ENCODE data around the gene LBHD1. TPM values are rescaled to one million over a fixed set of nuclear protein-coding genes. Genes with fewer than 3 reads are reported as not detected.

The LBHD1 gene
- total RNA-seq: 10 to 100 TPM; 21.3 to 24.6 TPM

DNA sequence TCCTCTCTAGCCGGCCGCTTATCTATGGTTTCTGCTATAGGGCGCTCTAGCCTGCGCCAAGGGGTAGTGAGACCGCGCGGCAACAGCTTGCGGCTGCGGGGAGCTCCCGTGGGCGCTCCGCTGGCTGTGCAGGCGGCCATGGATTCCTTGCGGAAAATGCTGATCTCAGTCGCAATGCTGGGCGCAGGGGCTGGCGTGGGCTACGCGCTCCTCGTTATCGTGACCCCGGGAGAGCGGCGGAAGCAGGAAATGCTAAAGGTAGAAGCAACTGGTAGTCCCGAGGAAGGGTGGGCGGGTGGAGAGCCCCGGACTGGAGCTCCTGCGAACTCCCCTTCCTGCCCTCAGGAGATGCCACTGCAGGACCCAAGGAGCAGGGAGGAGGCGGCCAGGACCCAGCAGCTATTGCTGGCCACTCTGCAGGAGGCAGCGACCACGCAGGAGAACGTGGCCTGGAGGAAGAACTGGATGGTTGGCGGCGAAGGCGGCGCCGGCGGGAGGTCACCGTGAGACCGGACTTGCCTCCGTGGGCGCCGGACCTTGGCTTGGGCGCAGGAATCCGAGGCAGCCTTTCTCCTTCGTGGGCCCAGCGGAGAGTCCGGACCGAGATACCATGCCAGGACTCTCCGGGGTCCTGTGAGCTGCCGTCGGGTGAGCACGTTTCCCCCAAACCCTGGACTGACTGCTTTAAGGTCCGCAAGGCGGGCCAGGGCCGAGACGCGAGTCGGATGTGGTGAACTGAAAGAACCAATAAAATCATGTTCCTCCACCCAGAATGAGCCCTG is at the start of gene LBHD1, which contains the start of gene UQCC3:
Gene LBHD1 (minus strand): TSS at position 660 of the 782 bp plus-strand sequence. CDS start 2,236 bp downstream, outside the sequence.
Gene UQCC3 (plus strand): TSS at position 66 of the 782 bp plus-strand sequence. CDS start 73 bp downstream, at position 139.
- POLR2A ChIA-PET: interaction anchor here (0.6 to 2.5 kb wide), 20 partner anchors 8 to 209 kb away, joined by 3 to 29 read pairs (median 6); partner anchors contain the start of genes GANAB, HNRNPUL2, INTS5 and MTA2
- CTCF ChIA-PET: interaction anchor here (0.6 to 1.7 kb wide), 11 partner anchors 8 to 231 kb away, joined by 3 to 8 read pairs (median 3); partner anchors contain the start of genes B3GAT3 and TMEM179B

DNA sequence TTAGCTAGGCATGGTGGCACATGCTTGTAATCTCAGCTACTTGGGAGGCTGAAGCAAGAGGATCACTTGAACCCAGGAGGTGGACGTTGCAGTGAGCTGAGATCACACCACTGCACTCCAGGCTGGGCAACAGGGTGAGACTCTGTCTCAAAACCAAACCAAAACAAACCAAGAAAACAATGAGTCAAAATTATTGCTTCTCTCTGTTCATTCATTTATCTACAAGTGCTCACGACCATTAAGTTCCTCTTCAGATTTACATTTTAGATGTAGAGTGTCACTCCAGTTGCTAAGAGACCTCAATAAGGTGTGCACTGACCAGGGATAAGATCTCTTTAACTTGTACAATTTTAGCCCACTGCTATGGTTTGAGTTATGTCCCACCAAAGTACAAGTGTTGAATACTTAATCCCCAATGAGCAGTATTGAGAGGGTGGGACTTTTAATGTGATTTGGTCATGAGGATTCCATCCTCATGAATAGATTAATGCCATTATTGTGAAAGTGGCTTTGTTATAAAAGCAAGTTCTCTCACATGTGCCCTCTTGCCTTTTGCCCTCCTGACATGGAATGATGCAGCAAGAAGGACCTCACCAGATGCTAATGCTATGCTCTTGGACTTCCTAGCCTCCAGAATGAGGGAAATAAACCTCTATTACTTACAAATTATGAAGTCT is 47.4 kb upstream of the LBHD1 start:
- CTCF ChIA-PET: no interaction called here

DNA sequence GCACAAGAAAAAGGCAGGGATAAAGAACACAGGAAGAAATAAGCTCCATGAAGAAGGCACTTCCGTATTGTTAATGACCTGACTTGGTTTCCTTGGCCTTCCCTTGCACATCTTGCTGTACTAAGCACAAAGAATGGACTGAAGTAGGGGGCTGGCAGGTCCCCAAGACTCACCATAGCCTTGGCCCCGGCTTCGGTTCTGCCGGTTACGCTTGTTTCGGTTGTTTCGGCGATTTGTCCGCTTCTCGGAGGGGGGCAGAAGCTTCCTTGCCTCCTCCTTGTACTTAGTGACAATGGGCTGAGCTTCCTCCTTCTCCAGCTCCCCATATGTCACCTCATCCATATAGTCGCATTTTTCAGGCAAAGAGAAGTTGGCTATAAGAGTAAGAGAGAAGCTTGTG is 44.7 kb upstream of the LBHD1 start:
- POLR2A ChIA-PET: interaction anchor here (0.5 to 0.7 kb wide), 2 partner anchors 44 to 113 kb away, joined by 3 to 6 read pairs; no protein-coding TSS in a partner anchor
- CTCF ChIA-PET: no interaction called here

More for the DNA sequence above, 47.4 kb upstream of the LBHD1 start:
- POLR2A ChIA-PET: no interaction called here

DNA sequence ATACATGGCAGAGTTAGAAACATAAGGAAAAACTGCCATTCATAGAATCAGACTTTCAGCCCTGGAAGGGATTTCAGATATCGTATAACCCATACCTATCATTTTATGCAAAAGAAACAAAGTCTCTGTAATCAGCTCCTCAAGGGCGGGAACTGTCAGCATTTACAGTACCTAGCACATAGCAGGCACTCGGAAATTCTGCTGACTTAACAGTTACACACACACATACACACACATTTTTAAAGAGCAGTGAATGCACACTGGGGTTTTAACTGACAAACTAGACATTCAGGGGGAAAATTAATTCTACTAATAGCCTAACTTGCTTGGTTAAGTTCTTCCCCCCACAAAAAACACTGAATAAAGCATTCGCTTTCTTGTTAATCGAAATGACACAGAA is 44.1 kb upstream of the LBHD1 start:
- POLR2A ChIA-PET: interaction anchor here (0.6 kb wide), 1 partner anchor 123 kb away, joined by 5 read pairs; no protein-coding TSS in a partner anchor
- CTCF ChIA-PET: interaction anchor here (0.6 to 1.0 kb wide), 2 partner anchors 105 to 150 kb away, joined by 3 read pairs; no protein-coding TSS in a partner anchor

DNA sequence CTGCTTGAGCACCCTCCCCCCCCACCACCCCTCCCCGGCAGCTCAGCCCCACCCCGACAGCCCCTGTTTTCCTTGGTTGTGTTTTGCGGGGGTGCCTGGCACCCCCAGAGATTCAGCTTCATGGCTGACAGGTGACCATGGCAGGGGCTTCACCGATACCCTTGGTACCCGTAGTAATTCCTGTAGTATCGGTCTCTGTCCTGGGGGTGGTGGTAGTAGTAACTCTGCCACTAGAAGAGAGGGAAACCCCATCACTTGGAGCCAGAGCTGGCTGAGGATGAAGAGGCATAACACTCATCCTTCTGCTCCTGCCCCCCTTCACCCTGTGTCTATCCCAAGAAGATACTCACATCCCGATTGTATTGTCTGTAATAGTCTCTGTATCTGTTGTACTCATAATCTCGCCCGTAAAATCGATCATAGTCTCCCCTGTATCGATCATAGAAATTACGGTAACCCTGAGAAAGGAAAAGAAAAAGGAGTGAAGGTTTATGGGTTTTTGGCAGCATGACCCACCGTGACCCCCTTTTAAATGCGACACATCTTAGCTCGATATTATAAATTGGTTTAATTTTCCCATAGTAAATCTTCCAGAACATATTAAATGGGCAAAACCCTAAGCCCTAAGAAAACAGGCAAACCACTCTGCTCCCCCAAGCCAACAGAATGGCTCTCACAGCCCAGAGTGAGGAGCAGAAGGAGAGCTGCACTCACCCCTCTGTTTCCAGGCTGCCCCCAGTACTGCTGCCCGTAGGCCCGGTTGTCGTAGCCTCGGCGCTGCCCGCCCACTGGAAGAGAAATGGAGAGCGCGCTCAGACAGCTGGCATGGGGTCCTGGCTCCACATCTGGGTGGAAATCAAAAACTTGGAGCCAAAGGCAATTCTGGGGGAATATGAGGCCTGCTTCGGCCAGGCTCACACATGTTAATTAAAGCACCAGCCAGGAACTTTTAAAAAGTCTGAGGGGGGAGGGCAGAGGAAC is 43.4 kb upstream of the LBHD1 start:
- ChIA-PET POLR2A (interaction anchor here (0.6 kb wide), 1 partner anchor 122 kb away, joined by 5 read pairs; no protein-coding TSS in a partner anchor), CTCF (interaction anchor here (0.6 to 1.0 kb wide), 2 partner anchors 104 to 151 kb away, joined by 3 read pairs; no protein-coding TSS in a partner anchor)

DNA sequence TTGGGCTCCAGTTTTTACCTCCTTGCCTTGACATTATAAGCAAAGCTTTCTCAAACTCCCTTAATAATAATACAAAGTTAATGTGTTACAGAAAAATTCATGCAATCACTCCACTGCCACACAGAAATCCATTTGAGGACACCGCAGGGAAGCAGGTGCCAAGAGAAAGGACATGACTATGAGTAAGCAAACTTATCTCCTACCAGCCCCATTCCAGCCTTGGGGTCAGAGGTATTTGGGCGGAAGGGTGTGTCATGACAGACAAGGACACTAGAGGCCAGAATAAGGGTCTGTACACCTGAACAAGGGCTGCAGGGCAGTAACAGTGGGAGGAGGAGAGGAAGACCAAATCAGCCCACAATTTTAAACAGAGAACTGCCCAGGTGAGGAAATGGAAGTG is 41.3 kb upstream of the LBHD1 start:
- ChIA-PET POLR2A (no interaction called here), CTCF (interaction anchor here (1.1 kb wide), 1 partner anchor 56 kb away, joined by 3 read pairs; no protein-coding TSS in a partner anchor)

DNA sequence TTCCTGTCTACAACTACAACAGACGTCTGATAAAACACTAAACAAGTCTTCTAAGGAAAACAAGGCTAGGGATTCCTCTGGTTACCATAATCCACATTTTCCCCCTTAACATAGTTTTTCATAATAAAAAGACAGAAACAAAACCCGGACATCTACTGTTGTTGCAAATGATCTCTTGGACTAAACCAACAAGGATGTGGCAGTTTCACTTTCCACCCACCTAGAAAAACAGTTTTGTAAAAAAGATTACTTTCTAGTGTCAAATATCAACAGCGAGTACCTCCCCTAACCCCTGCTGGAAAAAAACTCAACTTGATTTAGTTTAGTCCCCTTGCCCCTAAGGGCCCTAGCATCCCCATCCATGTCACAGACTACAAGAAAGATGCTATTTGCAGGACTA is 40.8 kb upstream of the LBHD1 start:
- ChIA-PET POLR2A (no interaction called here), CTCF (interaction anchor here (0.7 kb wide), 1 partner anchor 263 kb away, joined by 3 read pairs; no protein-coding TSS in a partner anchor)

DNA sequence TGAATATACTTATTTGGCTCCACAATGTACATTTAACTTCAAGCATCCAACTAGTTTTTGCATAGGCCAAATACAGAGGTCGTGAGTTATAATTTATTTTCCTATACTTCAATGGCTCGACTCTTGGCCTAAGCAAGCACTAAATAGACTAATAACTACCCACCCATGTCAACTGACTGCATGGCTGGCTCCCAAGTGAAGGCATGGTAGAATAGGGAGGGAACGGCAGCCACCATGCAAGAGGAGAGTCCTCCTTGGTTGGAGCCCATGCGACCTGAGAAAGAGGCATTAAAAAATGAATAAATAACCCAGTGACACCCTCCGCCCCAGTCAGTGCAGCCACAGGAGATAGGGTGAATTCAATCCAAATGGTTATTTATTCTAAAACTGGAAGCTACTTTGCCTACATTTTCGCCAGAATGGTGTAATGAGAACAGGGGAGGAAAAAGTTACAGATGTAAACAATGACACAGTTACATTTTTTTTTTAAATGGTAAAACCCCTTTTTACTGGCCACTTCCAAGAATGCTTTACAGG is 40.3 kb upstream of the LBHD1 start:
- ChIA-PET POLR2A (interaction anchor here (0.6 to 1.2 kb wide), 2 partner anchors 37 to 41 kb away, joined by 4 read pairs; partner anchors contain the start of genes LBHD1 and UQCC3), CTCF (interaction anchor here (0.6 to 0.7 kb wide), 2 partner anchors 264 to 1322 kb away, joined by 3 read pairs; no protein-coding TSS in a partner anchor)

DNA sequence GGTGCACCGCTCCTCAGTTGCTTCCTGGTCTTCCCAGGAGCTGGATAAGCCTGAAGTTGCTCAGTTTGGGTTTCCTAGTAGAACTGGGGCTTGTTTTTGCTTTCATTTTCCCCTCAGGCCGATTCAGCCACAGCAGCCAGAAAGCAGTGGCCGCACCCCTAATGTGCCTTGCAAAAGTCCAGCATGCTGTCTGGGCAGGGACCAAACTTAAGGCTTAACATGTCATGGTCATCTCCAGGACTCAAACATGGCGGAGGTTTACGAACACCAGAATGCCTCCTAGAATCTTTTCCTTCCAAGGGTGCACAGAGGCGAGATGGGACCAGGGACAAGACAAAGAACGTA is 37.9 kb upstream of the LBHD1 start:
- ChIA-PET POLR2A (interaction anchor here (0.6 to 2.2 kb wide), 6 partner anchors 16 to 146 kb away, joined by 3 to 6 read pairs (median 3); partner anchors contain the start of genes C11orf98, CSKMT, MTA2 and NXF1), CTCF (interaction anchor here (1.5 kb wide), 1 partner anchor 17 kb away, joined by 4 read pairs; the partner anchor contains the start of gene HNRNPUL2)

DNA sequence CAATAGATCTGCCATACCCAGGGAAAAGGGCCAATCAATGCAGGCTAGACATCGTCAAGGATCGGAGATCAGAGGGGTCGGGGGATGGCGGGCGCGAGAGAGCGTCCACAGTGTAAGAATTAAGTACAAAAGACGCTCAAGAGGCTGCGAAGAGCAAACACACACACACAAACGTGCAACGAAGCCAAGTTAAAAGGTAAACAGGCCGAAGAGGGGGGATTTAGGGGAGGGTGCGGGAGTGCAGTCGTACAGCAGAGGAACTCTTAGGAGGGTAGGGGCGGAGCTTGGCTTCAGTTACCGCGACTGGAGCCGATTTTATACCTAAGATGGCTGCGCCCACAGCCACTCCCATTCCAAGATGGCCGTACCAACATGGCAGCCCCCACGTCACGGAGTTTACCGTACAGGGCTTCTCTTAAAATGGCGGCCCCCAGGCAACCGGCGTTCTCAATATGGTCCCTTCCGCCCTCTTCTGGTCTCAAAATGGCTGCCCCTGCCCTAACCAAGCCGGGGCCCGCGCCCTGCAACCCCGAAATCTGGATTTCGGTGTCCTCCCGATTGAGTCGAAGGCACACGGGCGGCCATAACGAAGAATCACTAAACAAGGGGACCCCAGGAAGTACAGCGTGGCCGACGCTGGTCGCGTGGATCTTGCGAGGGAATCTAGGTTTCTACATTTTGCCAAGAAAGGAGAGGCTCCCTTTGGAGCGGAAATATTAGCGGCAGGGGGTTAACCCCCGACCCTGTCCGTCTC is 37.4 kb upstream of the LBHD1 start:
- CTCF ChIA-PET: interaction anchor here (0.6 to 1.5 kb wide), 2 partner anchors 18 to 367 kb away, joined by 3 to 4 read pairs; partner anchors contain the start of gene HNRNPUL2
- POLR2A ChIA-PET: interaction anchor here (0.6 to 2.2 kb wide), 8 partner anchors 16 to 146 kb away, joined by 3 to 6 read pairs (median 3); partner anchors contain the start of genes C11orf98, CSKMT, GANAB and HNRNPUL2

DNA sequence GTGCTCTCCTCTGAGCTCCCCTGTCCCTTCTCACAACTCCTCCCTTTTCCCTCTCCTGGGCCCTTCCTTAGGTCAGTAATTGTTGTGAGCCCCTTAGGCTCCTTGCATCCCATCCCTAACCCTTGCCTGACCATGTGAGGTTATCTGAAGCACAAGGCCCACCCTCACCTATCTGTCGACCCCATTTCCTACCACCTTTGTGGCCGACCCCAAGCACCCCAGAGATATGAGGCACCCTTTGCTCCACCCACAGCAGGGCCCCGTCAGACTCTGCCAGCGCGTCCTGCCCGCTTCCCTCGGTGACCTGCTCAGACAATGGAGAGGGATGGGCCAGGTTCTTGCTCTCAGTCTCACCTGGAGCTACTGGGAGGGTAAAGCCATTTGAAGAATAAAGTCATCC is 36.7 kb upstream of the LBHD1 start:
- ChIA-PET POLR2A (interaction anchor here (0.6 to 2.2 kb wide), 7 partner anchors 19 to 147 kb away, joined by 3 to 6 read pairs (median 3); partner anchors contain the start of genes GANAB, HNRNPUL2, MTA2 and NXF1), CTCF (interaction anchor here (0.6 to 1.5 kb wide), 2 partner anchors 19 to 367 kb away, joined by 3 to 4 read pairs; partner anchors contain the start of gene HNRNPUL2)

DNA sequence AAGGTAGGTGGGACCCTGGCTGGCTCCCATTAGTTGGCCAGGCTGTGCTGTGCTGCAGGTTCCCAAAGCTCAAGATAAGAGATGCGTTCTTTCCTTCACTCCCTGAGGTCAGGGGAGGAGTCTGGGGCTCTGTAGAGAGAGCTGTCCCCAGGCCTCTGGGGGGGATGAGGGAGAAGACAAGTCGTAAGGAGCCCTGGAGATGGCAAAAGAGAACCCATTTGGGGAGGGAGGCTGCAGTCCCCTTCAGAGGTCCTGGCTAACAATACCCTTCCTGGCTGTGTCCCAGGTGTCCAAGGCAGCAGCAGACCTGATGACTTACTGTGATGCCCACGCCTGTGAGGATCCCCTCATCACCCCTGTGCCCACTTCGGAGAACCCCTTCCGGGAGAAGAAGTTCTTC is 36.3 kb upstream of the LBHD1 start:
- ChIA-PET CTCF (interaction anchor here (3.4 kb wide), 1 partner anchor 14 kb away, joined by 20 read pairs; no protein-coding TSS in a partner anchor), POLR2A (interaction anchor here (0.6 to 2.2 kb wide), 4 partner anchors 19 to 133 kb away, joined by 3 to 6 read pairs (median 4); partner anchors contain the start of genes GANAB, HNRNPUL2 and MTA2)

DNA sequence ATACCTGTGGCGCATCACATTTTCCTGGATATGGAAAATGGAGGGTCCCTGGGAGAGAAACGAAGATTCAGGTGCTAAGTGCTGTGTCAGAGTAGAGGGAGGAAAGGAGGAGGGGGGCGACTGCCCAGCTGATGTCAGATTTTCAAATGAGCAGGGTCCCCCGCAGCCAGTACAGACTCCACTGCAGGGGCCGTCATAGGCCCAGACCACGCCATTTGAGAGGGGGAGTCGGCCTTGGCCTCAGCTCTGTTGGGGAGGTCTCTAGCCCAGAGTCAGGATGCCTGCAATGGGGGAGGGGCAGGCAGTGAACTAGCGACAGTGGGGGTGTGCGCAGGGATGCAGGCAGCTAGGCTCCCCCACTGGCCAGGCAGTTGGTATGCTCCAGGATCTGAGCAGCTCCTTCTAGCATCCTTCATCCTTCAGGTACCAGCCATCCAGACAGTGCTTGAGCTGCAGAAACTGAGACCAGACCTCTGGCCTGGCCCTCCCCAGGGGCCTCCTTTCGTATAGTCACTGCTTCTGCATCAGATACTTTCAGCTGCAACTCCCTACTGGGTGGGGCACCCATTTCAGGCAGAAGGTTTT is 35.3 kb upstream of the LBHD1 start, which contains the start of the genes BSCL2 and GNG3:
Gene BSCL2 (minus strand): TSS at position 148 of the 585 bp plus-strand sequence. CDS start 229 bp downstream, outside the sequence.
Gene GNG3 (plus strand): TSS at position 400 of the 585 bp plus-strand sequence. CDS start 620 bp downstream, outside the sequence.
- CTCF ChIA-PET: interaction anchor here (1.0 to 3.4 kb wide), 3 partner anchors 13 to 317 kb away, joined by 3 to 20 read pairs (median 3); no protein-coding TSS in a partner anchor

DNA sequence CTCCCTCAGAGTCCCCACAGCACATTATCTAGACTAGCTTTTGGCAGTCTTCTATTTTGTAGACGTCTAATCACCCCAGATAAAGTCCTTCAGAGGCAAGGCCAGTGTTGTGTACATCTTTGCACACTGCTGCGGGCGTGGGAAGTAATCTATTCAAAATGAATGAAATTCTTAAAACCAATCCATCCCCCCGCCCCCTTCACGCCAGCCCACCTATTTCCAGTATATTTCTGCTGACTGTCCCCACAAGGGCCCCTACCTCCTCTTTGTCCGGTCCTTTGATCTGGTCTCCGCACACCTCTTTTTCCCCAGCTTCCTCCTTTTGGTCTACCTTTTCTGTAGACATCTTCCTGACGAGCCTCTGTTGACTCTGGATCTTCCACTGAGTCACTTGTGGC is 34.8 kb upstream of the LBHD1 start:
- POLR2A ChIA-PET: interaction anchor here (0.7 to 1.7 kb wide), 3 partner anchors 42 to 116 kb away, joined by 3 to 7 read pairs (median 4); partner anchors contain the start of genes C11orf98, CSKMT and TUT1
- CTCF ChIA-PET: interaction anchor here (1.0 to 3.4 kb wide), 3 partner anchors 12 to 316 kb away, joined by 3 to 20 read pairs (median 3); no protein-coding TSS in a partner anchor

More for the DNA sequence above, 35.3 kb upstream of the LBHD1 start, which contains the start of the genes BSCL2 and GNG3:
- POLR2A ChIA-PET: interaction anchor here (1.2 kb wide), 1 partner anchor 116 kb away, joined by 4 read pairs; the partner anchor contains the start of gene TUT1

All from activated CD8-positive, alpha-beta memory T cell treated with anti-CD3 and anti-CD28 coated beads for 36 hours (primary cell).